Measurements from ENCODE around the gene OR5M8. TPM values are rescaled to one million over a fixed set of nuclear protein-coding genes. Genes with fewer than 3 reads are reported as not detected.

Gene OR5M8
- not detected in 5 replicates for total RNA-seq (2022; extraction: Qiagen RNA extraction)

DNA sequence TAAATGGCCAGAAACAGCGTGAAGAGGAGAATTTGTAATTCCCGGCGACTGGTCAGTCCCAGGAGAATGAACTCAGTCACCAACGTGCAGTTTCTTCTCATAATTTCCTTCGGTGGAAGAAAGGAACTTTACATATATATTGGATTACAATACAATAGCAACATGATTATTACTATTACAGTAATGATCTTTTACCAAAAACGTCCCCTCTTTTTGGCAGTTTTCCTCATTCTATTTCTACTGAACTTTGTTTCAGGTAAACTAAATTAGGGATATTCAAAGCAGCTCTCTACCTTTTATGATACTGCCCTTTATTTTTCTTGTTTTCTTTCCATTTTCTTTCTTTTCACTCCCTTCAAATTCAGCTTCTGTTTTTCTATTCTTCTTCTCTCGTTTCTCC, at the start of gene OR5M8:
Gene OR5M8 (minus strand): TSS at position 101 of the 400 bp plus-strand sequence. CDS start 0 bp downstream, at position 101.

DNA sequence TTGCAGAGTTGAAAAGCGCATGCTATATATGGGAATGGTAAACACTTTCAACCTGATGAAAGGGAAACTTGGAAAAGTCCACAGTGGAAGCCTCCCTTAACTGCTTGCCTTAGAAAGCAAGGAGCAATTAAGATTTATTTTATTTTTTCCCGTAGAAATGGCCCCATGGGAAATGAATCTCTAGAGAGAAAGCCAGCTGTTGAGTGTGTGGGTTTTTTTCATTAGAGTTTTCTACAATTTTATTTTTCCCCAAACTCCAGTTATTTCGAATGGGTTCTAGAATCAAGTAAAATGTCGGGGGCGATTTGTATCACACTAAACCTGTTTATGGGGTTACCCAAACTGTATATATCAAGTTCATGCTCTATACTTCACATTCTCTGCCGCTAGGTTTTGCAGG, 17.9 kb downstream of the OR5M8 start, which contains the start of gene OR5M3:
Gene OR5M3 (minus strand): TSS at position 101 of the 400 bp plus-strand sequence. CDS start 2,855 bp downstream, outside the sequence.

Other genes with a start within 250 kb of the OR5M8 start
- gene OR5T3, start 239.1 kb downstream of the OR5M8 start, total RNA-seq (2022; extraction: Qiagen RNA extraction), result not detected in 5 replicates
- gene OR5T1, start 217.2 kb downstream of the OR5M8 start, total RNA-seq (2022; extraction: Qiagen RNA extraction), result not detected in 5 replicates
- gene OR8H1, start 199.1 kb downstream of the OR5M8 start, total RNA-seq (2022; extraction: Qiagen RNA extraction), result not detected in 5 replicates
- not detected in 5 replicates for gene OR8K3, start 176.2 kb downstream of the OR5M8 start, total RNA-seq (2022; extraction: Qiagen RNA extraction)
- gene OR8K1, start 145.3 kb downstream of the OR5M8 start, total RNA-seq (2022; extraction: Qiagen RNA extraction), result not detected in 5 replicates
- not detected in 5 replicates for gene OR8J1, start 137.1 kb downstream of the OR5M8 start, total RNA-seq (2022; extraction: Qiagen RNA extraction)
- gene OR8U1, start 115.7 kb downstream of the OR5M8 start, total RNA-seq (2022; extraction: Qiagen RNA extraction), result not detected in 5 replicates
- gene OR5AL1, start 78.7 kb downstream of the OR5M8 start, total RNA-seq (2022; extraction: Qiagen RNA extraction), result not detected in 5 replicates
- gene OR5M3, start 18.0 kb downstream of the OR5M8 start, total RNA-seq (2022; extraction: Qiagen RNA extraction), result not detected in 5 replicates
- gene OR5M11, start 51.9 kb upstream of the OR5M8 start, total RNA-seq (2022; extraction: Qiagen RNA extraction), result not detected in 5 replicates
- gene OR5M10, start 86.4 kb upstream of the OR5M8 start, total RNA-seq (2022; extraction: Qiagen RNA extraction), result not detected in 5 replicates
- not detected in 5 replicates for gene OR5M1, start 123.5 kb upstream of the OR5M8 start, total RNA-seq (2022; extraction: Qiagen RNA extraction)
- not detected in 5 replicates for gene OR5AP2, start 151.1 kb upstream of the OR5M8 start, total RNA-seq (2022; extraction: Qiagen RNA extraction)
- gene OR5AR1, start 172.3 kb upstream of the OR5M8 start, total RNA-seq (2022; extraction: Qiagen RNA extraction), result not detected in 5 replicates
- not detected in 5 replicates for gene OR9G1, start 207.7 kb upstream of the OR5M8 start, total RNA-seq (2022; extraction: Qiagen RNA extraction)

All from A549 treated with Hydrocortisone at 1 μM for 4 hours (cell line).